Inflammatory macrophage treated with lipopolysaccharide for 4 hours (primary cell): ENCODE results near the gene KLK11.
"Not testable (repeated sequence)": the region's sequence is repeated elsewhere in the genome, so short reads cannot be mapped to it uniquely, and the experiment has no call there.

Experiments used
- DNase-seq: peaks from one replicate; pipeline ENCODE4 v3.0.0-alpha.2; 2020

The KLK11 gene

DNA sequence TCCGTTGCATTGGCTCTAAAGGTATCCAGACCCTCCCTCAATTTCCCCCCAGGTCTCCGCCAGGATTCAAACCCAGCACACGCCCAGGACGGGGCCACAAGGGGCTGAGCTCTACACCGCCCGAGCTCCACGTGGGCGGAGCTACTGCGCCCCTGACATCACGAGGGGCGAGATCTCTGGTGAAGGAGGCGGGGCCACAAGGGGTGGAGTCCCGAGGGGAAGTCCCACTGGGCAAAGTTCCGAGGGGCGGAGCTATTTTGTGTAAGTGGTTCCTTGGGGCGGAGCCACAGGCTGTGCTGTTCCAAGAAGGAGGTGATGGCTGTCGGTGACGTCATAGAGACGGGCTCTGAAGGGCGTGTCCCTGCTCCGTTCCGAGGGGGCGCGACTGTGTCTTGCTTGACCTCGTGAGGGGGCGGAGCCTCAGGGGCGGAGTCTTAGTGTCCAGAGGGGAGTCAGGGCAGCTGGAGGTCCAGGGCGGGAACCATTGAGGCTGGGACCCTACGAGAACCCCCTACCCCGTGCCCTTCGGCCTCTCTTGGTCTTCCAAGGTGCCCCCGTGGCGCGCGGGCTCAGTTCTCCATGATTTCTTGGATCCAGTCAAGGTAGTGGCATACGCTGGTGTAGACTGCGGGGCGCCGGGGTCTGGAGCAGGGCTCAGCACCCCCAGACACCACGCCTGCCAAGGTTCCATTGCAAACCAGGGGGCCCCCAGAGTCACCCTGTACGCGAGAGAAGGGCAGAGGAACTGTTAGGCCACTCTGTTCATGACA lies 23.7 kb downstream of the KLK11 start:
- DNase-seq = peak; percentile 40

DNA sequence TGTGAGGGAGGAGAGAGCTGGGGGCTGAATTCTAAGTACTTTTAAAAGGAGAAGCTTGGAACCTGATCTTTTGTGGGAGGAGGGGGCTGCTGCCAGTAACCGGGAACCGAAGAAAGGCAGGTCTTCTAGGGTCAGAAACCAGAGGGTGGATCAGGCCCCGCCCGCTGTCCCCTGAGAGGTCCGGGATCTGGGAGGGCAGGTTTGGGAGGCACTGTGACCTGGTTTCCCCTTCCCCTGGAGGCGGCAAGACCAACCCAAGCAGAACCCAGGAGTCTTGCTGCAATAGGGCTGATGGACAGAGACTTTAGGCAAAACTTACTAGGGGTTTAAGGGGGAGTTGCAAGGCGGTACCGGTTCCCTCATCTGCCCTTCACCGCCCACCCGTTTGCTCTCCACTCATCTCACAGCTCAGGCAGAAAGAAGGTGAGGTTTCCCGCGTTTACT lies 24.3 kb downstream of the KLK11 start:
- no peak for DNase-seq

DNA sequence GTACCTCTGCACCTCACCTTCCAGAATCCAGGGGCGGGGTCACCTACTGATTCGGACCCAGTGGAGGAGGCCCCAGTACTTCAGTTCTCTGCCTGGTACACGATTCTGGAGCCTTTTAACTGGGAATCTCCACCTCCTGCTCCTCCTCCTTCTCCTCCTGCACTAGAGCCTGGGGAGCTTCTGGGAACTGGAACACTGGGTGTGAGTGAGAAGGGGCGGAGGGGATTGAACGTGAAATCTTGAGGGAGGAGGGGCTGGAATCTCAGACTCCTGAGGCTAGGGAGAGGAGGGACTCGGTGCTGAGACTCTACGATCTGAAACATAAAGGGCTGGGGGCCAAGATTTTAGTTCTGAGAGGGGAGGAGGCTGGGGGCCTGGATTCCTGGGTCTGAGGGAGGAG lies 24.9 kb downstream of the KLK11 start, which contains the start of gene KLK8:
Gene KLK8 (minus strand): TSS at position 90 of the 400 bp plus-strand sequence. CDS start 437 bp downstream, outside the sequence.
- no peak for DNase-seq

DNA sequence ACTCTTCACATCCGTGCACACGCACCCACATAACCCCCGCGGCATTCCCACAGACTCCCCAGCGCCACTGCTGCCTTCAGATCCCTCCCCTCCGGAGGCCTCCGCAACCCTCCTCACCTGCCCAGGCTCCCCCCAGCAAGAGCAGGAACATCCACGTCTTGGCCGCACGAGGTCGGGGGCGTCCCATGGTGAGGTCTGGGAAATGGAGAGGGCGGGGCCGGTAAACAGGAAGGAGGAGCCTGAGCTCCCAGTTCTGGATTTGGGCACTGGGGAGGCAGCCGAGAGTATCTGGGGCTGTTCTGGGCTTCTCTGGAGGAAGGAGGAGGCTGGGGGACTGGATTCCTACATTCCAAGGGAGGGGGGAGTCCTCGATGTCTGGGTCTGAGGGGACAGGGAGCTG lies 25.4 kb downstream of the KLK11 start:
- no peak for DNase-seq

DNA sequence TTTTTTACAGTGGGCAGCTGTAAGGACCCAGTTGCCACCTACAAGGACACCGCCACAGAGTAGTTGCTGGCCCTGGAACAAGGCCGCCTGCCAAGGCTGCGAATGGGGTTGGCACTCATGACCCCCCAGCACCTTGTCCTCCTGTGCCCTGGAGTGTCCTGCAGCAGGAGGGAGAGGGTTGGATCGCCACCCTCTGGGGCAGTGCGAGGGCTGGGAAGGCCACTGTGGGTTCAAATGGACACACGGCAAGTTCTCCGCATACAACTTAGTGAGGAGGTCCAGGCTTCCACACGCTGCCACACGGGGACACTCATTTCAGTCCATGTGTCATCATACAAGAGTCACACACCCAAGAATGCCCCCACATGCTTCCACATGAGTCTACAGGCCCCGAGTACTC lies 26.0 kb downstream of the KLK11 start:
- no peak for DNase-seq

DNA sequence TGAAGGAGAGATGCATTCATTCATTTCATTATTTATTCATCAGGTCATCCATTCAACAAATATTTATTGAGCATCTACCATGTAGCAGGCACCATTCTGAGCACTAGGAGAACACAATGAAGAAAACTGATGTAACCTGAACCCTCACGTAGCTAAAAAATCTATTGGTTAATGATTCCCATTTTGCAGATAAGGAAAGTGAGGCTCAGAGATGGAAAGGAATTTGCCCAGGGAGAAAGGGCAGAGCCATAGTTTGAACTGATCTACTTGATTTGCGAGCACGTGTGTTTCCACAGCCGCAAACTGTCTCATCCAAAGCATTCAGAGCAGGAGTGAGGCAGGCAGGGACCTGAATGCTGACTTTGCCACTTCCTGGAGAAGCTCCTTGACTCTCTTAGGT lies 27.7 kb downstream of the KLK11 start:
- no peak for DNase-seq

DNA sequence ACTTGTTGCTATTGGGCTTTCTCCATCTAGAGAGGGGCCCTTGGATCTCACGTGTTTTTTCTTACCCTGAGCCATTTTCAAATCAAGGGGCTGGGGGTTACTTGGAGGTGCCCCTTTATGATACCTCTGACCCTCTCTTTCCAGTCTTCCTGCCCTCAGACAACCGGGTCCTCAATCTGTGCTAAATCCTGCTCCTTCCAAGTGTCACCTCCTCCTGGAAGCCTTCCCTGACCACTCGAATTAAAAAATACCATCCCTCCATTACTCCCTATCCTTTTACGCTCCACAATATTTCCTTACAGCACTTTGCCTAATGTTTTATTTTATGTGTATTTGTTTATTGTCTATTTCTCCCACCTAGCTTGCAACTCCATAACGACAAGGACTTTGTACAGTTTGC lies 28.4 kb downstream of the KLK11 start:
- no peak for DNase-seq

DNA sequence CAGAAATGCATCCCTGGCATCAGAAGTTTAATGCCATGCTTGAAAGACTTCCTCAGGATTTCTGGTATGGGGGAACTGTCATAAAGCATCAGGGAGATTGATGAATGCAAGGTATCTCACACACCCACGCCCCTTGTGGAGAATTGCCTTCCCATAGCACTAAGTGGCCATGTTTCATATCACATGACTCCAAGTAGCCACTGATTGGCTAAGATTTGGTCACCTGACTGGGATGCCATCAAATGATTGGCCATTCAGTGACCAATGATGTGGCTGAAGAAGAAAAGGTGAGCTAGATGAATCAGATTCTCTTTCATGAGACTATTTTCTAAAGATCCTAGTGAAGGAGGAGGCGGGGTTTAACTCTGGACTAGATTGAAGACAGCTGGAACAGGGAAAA lies 32.3 kb downstream of the KLK11 start:
- DNase-seq = no peak

DNA sequence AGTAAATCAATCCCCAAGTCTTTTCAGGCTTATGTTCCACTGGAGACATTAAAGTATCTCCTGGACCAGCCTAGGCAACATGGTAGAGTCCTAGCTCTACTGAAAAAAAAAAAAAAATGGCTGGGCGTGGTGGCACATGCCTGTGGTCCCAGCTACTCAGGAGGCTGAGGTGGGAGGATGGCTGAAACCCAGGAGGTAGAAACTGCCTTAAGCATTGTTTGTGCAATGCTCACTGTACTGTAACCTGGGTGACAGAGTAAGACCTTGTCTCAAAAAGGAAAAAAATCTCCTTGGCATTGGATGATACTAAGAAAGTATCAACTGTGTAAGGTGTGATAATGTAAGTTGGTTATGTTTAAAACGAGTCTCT lies 33.8 kb downstream of the KLK11 start:
- no peak for DNase-seq

DNA sequence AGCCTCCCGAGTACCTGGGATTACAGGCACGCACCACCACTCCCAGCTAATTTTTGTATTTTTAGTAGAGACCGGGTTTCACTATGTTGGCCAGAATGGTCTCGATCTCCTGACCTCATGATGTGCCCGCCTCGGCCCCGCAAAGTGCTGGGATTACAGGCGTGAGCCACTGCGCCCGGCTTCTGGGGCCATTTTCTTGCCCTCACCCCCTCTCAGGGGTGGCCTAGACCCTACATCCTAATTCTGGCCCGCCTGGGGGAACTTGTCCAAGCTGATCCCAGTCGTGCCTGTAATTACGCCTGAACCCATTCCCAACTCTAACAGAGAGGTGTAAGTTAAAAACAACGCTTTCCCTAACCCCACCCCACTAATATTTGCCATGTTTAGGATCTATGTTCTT lies 42.0 kb downstream of the KLK11 start:
- DNase-seq = not testable (repeated sequence)

DNA sequence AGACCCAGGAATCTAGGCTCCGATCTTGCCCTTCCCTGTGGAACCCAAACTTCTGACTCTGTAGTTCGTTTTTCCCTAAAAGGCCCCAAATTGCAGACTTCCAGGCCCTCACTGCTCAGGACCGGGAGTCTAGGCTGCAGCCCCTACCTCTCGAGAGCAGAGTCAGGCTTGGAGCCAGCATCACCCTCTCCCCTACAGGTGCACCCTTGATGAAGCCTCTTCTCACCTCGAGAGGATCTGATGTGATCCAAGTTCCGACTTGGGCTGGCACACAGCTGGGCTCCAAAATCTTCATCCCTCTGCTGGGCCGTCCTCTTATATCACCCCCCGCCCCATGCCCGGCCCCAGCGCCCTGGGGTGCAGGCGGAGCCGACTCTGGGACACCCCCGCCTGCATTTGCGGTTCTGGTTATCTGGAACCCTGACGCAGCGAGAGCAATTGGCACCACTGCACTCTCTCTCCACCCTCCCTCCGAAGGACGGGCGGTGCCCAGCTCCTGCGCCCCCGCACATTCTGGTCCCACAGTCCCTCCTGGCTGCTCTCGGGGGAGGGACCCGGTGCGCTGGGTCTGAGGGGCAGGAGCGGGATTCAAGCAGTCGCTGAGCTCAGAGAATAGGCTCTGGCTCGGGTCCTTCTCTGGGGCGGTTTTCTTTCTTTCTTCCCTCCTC lies 42.7 kb downstream of the KLK11 start, which contains the start of gene KLK7:
Gene KLK7 (minus strand): TSS at position 293 of the 668 bp plus-strand sequence. CDS start 1,518 bp downstream, outside the sequence.
- no peak for DNase-seq

DNA sequence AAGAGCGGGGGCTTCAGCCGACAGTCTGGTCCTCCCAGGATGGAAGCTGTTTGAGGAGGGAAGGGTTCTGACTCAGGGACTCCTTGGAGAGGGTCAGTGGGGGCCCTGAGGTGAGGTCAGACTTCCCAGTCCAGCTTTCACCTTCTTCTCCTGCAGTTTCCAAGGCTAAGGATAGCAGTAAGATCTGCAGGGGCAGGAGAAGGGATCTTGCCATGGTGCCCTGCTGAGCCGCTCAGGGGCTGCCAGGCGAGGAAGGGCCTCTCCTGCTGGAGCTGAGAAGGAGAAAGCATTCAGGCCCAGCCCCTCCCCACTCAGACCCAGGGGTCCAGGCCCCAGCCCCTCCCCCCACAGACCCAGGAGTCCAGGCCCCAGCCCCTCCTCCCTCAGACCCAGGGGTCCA lies 44.2 kb downstream of the KLK11 start:
- no peak for DNase-seq

DNA sequence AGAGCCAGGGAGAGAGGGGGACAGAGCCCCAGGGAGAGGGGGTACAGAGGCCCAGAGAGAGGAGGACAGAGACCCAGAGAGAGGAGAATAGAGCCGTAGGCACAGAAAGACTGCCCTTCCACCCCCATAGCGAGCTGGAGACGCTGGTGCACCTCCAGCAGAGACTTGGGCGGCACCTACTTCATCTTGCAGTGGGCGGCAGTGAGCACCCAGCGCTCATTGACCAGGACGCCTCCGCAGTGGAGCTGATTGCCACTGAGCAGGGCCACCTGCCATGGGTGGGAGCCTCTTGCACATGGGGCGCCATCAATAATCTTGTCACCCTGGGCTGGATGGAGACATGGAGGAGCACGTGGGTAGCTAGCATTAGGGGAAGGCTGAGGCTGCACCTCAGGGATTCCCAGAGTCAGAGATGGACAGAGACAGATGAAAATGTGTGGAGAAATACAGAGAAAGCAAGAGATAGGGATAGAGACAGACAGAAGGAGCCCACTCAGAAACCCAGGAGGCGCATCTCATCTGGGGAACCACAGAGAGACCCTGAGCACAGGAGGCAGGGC lies 44.7 kb downstream of the KLK11 start:
- no peak for DNase-seq

DNA sequence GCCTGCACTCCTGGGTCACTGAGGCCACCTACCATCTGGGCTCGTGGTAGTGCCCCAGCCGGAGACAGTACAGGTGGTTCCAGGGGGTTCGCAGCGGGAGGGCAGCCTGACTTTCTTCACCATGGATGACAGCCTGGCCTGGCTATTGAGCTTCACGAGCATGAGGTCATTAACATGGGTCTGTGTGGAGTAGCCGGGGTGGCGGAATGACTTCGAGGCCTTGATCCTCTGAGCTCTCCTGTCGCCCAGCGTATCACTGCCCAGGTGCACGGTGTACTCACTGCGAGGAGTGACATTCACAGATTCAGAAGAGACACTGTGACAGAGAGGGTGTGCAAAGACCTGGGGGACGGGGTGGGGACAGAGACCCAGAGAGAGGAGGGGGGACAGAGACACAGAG lies 46.2 kb downstream of the KLK11 start:
- no peak for DNase-seq

DNA sequence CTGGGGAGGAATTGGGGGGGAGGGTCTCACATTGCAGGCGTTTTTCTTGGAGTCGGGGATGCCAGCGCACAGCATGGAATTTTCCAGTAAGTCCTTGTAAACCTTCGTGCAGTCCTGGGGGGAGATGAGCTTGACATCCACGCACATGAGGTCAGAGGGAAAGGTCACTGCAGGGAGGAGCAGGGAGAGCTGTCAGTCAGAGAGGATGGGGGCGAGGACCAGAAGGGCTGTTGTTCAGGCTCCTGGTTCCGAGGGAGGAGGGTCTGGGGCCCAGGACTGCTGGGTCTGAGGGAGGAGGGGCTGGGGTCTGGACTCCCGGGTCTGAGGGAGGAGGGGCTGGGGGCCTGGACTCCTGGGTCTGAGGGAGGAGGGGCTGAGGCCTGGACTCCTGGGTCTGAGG lies 46.7 kb downstream of the KLK11 start:
- no peak for DNase-seq

DNA sequence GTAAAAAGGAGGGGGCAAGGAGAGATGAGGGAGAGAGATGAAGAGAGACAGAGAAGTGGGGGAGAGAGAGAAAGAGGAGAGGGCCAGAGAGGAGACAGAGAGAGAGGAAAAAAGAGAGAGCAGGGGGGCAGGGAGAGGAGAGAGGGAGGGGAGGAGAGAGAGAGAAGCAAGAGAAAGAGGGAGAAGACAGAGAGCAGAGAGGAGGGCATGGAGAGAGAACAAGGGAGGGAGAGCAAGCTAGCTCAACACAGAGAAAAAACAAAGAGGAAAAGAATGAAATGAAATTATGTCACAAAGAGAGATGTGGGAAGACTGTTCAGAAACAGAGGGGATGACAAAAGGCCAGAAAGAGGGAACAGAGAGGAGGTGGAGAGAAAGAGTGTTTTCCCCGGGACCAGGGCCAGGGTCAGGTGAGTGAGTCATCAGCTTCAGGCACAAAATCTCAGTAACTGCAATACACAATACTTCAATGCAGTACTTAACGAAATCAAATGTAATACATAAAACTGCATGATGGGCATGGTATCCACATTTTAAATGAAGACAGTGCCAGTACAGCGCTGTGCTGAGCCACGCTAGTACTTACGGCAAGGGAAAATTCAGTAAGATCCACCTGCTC lies 47.5 kb downstream of the KLK11 start:
- DNase-seq = no peak

DNA sequence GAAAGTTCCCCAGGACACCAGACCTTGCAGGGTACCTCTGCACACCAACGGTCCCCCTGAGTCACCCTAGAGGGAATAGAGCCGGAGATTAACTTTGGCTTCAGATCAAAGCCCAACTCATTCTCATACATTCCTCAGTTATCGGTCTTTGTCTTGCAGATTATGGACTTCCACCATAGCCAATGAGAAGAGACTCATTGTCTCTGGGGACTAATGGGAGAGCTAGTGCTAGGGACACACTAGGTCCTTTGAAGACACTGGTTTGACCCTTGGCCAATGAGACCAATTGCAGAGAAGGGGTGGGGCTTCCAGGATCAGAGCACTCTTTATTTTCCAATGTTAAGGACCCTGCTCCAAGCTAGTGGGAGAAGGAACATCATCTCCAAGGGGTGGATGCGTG lies 48.8 kb downstream of the KLK11 start:
- DNase-seq = no peak

DNA sequence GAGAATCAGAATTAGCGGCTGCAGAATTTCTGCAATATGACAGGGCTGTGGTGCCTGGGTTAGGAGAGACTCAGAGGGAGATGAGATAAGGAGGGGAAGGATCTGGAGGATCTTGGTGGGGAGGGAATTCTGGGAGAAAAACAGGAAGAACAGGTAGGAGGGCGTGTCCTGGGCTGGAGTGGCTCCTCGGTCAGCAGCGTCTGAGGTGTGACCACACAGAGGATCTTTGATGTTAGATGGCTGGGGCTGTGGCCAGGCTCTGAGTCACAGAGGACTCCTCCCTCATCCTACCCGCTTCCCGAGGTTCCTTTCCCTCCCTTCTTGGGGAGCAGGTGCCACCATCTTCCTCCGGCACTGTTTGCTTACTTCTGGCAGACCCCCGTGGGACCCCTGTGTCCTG lies 50.6 kb downstream of the KLK11 start:
- DNase-seq = no peak

DNA sequence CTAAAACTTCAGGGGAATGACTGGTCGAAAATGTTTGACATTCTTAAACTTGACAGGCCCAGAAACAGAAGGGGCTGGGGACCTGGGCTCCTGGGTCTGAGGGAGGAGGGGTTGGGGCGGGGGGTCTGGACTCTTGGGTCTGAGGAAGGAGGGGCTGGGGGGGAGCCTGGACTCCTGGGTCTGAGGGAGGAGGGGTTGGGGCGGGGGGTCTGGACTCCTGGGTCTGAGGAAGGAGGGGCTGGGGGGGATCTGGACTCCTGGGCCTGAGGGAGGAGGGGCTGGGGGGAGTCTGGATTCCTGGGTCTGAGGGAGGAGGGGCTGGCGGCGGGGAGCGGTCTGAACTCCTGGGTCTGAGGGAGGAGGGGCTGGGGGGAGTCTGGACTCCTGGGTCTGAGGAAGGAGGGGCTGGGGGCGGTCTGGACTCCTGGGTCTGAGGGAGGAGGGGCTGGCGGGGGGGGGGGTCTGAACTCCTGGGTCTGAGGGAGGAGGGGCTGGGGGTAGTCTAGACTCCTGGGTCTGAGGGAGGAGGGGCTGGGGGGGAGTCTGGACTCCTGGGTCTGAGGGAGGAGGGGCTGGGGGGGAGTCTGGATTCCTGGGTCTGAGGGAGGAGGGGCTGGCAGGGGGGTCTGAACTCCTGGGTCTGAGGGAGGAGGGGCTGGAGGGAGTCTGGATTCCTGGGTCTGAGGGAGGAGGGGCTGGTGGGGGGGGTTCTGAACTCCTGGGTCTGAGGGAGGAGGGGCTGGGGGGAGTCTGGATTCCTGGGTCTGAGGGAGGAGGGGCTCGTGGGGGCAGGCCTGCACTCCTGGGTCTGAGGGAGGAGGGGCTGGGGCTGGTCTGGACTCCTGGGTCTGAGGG lies 51.5 kb downstream of the KLK11 start:
- no peak for DNase-seq

DNA sequence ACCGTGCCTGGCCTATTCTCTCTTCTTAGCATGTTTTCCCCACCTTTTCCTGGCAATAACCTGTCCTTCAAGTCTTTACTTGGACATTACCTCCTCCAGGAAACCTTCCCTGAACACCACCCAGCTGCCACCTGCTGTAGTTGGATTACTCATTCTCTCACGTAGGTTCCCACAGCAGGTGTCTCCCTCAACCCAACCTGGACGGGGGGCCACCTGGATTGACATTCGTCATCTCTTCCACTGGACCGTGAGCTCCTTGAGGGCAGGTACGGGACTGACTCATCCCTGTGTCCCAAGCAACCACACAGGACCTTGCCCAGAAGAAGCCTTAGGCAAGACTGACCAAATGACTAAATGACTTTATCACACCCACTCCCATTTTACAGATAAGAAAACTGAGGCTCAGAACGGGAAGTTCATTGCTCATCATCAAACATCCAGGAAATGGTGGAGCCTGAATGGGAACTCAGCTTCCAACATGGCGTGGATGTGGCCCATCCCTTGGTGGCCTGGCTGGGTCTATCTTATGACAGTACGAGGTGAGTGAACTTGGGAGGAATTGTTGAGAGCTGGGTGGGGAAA lies 53.5 kb downstream of the KLK11 start:
- DNase-seq = no peak
